BE2C (cell line): Measurements from ENCODE around the gene MYCL.

Experiments used
- DNase-seq: peaks from one replicate; pipeline ENCODE4 v3.0.0-alpha.2; 2020
- H3K27me3 ChIP-seq: fragments of 250-450 bp; sonication (Bioruptor Pico); 2 replicates; pipeline ENCODE4 v1.5.1; 2020; ENCODE audit warnings: mild to moderate bottlenecking
- H3K36me3 ChIP-seq: fragments of 250-450 bp; sonication (Bioruptor Pico); 2 replicates; pipeline ENCODE4 v1.5.1; 2020; ENCODE audit warnings: mild to moderate bottlenecking
- H3K4me1 ChIP-seq: fragments of 250-450 bp; sonication (Bioruptor Pico); 2 replicates; pipeline ENCODE4 v1.5.1; 2020
- H3K4me3 ChIP-seq: 2 replicates; pipeline ENCODE4 v1.5.1; 2011; ENCODE audit warnings: low read depth, low read length
- H3K9me3 ChIP-seq: fragments of 250-450 bp; sonication (Bioruptor Pico); 2 replicates; pipeline ENCODE4 v1.5.1; 2020
- TF ChIP-seq, protein P1 (sequence below): IDR thresholded peaks from 2 replicates; pipeline ENCODE4 v1.5.1; 2012; ENCODE audit warnings: mild to moderate bottlenecking, low read depth, low read length

MYCL gene

DNA sequence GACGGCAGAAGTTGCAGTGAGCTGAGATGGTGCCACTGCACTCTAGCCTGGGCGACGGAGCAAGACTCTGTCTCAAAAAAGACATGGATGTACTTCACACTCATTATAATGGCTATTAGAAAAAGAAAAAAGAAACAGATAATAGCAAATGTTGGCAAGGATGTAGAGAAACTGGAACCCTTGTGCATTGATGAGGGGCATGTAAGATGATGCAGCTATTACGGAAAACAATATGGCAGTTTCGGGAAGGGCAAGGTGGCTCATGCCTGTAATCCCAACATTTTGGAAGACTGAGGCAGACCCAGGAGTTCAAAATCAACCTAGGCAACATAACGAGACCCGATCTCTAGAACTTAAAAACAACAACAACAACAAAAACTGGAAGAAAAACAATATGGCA, 40.7 kb downstream of the MYCL start:
- no peaks in the 10 kb centered on the region for H3K4me1 ChIP-seq

DNA sequence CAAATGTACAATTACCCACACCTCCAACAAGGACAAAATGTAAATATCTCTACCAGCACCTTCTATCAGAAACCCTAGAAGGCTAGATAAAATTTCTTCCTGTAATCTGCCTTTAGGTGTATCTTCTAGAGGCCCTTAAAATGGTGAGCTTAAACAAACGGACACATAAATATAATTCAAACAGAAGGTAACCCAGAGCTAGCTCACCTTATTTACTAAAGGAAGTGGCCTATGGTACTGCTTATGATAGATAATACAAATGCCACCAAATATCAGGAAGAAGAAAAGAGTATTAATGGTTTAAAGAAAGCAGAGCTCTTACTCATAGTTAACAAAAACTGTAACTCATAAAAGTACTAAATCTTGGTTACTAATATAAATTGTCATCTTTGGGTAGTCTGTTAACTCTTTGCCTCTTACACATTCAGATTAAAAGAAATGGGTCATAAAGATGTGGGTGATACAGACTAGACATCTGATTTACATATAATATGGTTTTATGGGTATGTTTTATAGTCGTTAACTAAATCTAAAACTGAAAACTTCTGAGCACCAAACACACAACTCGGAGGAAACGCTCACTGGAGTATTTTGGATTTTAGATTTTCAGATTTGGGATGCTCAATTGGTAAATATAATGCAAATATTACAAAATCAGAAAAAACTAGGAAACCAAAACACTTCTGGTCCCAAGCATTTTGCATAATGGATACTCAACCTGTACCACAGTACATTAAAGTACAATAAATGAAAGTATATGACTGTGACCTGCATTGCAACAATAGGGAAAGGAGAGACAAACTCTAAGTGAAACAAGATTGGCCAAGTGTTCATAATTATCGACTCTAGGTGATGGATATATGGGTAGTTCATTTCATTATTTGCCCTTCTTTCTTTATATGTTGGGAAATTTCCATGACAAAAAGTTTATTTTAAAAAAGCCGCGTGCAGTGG, 41.6 kb downstream of the MYCL start:
- Histone ChIP-seq H3K4me3 (no peak overlapping the region), H3K27me3 (no peaks in the 10 kb centered on the region), H3K4me1 (no peaks in the 10 kb centered on the region), H3K9me3 (no peaks in the 10 kb centered on the region), H3K36me3 (no peaks in the 10 kb centered on the region)
- DNase-seq = no peak
- TF ChIP-seq, protein P1, sequence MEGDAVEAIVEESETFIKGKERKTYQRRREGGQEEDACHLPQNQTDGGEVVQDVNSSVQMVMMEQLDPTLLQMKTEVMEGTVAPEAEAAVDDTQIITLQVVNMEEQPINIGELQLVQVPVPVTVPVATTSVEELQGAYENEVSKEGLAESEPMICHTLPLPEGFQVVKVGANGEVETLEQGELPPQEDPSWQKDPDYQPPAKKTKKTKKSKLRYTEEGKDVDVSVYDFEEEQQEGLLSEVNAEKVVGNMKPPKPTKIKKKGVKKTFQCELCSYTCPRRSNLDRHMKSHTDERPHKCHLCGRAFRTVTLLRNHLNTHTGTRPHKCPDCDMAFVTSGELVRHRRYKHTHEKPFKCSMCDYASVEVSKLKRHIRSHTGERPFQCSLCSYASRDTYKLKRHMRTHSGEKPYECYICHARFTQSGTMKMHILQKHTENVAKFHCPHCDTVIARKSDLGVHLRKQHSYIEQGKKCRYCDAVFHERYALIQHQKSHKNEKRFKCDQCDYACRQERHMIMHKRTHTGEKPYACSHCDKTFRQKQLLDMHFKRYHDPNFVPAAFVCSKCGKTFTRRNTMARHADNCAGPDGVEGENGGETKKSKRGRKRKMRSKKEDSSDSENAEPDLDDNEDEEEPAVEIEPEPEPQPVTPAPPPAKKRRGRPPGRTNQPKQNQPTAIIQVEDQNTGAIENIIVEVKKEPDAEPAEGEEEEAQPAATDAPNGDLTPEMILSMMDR = no peak

More for the DNA sequence above, 40.7 kb downstream of the MYCL start:
- DNase-seq = no peak
- no peaks in the 10 kb centered on the region for H3K36me3 ChIP-seq
- TF ChIP-seq, protein P1 = no peak
- H3K9me3 ChIP-seq = no peaks in the 10 kb centered on the region
- no peak overlapping the region for H3K4me3 ChIP-seq
- H3K27me3 ChIP-seq = no peaks in the 10 kb centered on the region

DNA sequence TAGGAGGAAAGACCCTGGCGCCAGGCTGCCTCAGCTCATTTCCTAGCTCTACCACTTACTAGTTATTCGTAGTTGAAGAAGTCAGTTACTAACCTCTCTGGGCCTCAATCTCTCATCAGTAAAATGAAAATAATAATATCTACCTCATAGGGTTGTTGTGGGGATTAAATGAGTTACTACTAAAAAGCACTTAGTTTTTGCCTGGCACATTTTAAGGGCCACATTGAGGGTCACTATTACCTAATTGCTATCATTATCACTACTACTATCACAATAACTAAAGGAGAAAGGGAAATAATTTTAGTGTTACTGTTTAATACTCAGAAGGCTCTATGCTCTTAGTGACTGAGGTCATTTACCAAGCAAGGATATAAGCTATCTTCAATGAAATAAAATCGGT, 43.4 kb downstream of the MYCL start:
- no peaks in the 10 kb centered on the region for H3K4me1 ChIP-seq
- H3K4me3 ChIP-seq = no peak overlapping the region
- DNase-seq = no peak
- H3K27me3 ChIP-seq = no peaks in the 10 kb centered on the region
- H3K36me3 ChIP-seq = no peaks in the 10 kb centered on the region
- H3K9me3 ChIP-seq = no peaks in the 10 kb centered on the region
- TF ChIP-seq, protein P1 = no peak

DNA sequence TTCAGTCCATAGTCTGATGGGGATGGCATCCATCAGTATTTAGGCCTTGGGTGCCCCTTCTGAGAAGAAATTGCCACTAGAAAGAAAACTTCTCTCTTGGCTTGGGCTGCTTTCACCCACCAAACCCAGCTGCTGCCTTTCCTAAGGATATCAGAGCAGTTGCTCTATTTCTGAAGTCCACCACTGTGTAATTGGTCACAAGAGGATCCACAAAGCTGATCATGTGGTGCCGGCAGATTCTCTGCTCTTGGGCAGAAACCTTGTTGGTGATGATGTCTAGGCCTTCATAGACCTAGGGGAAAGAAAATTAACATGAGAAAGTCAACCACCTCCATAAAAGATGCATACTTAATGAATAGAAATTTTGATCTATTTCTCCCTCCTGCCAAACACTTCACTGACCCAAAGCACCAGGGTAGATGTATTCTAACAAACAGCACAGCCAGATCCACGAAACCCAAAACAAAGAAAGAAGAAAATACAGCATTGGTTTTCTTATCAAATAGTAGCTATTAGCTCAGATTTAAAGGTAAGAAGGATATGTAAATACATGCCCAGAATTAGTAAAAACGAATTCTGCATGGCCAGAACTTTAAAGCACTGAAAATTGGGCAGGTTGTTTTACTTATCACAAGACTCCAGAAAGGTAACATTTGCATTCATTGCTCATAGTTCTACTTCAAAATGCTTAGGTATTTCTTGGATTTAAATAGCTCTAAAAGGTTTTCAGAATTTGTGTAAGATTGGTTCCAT, 44.4 kb downstream of the MYCL start:
- Histone ChIP-seq H3K4me1 (no peaks in the 10 kb centered on the region), H3K9me3 (no peaks in the 10 kb centered on the region), H3K27me3 (no peaks in the 10 kb centered on the region), H3K36me3 (no peaks in the 10 kb centered on the region), H3K4me3 (no peak overlapping the region)
- no peak for DNase-seq
- TF ChIP-seq, protein P1 = no peak

DNA sequence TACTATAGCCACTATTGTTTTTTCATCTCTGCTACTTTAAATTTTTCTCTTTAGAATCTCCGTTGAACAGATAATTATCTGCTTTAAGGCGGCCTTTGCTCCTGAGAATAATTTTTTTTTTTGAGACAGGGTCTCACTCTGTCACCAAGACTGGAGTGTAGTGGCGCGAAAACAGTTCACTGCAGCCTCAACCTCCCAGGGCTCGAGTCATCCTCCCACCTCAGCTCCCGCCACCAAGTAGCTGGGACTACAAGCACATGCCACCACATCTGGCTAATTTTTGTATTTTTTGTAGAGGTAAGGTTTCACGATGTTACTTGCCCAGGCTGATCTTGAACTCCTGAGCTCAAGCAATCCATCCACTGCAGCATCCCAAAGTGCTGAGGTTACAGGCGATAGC, 47.0 kb downstream of the MYCL start:
- H3K9me3 ChIP-seq = no peaks in the 10 kb centered on the region
- H3K4me1 ChIP-seq = no peaks in the 10 kb centered on the region
- TF ChIP-seq, protein P1 = no peak
- H3K4me3 ChIP-seq = no peak overlapping the region
- H3K27me3 ChIP-seq = no peaks in the 10 kb centered on the region
- no peak for DNase-seq
- no peaks in the 10 kb centered on the region for H3K36me3 ChIP-seq
